IMR-90 (cell line): Measurements from ENCODE around the gene NEURL4. TPM values are rescaled to one million over a fixed set of nuclear protein-coding genes. Genes with fewer than 3 reads are reported as not detected.

Experiments
- ATAC-seq: fragments of 200-7000 bp; cut with Tn5 transposase; 2 replicates; pipeline ENCODE4 v1.9.1; 2020; ENCODE audit warnings: low read depth, mild to moderate bottlenecking, moderate library complexity
- BruUV-seq: library from RNA; stranded (reverse); fragments of 400-500 nt; replicated peaks from 2 replicates; lab custom pipeline; 2021; lab: Mats Ljungman, UMichigan
- CTCF ChIA-PET: fragments of 300-600 bp; formaldehyde crosslinking; extraction: SDS; loops from one replicate; lab custom pipeline; 2021; ENCODE audit warnings: antibody characterized with exemption; lab: Yijun Ruan, JAX
- POLR2A ChIA-PET: fragments of 300-600 bp; sonication (Branson Sonifier 250); formaldehyde crosslinking; loops from one replicate; lab custom pipeline; 2022; ENCODE audit warnings: antibody characterized with exemption; ENCODE audit not compliant: unreplicated experiment; lab: Charles Lee
- DNase-seq: peaks from one replicate; pipeline ENCODE4 v3.0.0; 2013
- H2AFZ ChIP-seq: replicated peaks from 2 replicates; pipeline ENCODE3; 2013; ENCODE audit warnings: low read length, mild to moderate bottlenecking; ENCODE audit not compliant: poor library complexity
- H2AK5ac ChIP-seq: 2 replicates; pipeline ENCODE4 v1.6.1; 2013; ENCODE audit warnings: low read depth, low read length, inconsistent platforms
- H2AK9ac ChIP-seq: replicated peaks from 2 replicates; pipeline ENCODE3; 2013; ENCODE audit warnings: mild to moderate bottlenecking, low read depth, low read length, moderate library complexity; ENCODE audit not compliant: poor library complexity
- H2BK120ac ChIP-seq: 2 replicates; pipeline ENCODE4 v1.6.1; 2013; ENCODE audit warnings: low read depth, low read length, inconsistent platforms
- H2BK15ac ChIP-seq: 3 replicates; pipeline ENCODE4 v1.6.1; 2013; ENCODE audit warnings: low read depth, low read length, inconsistent platforms
- H2BK20ac ChIP-seq: 2 replicates; pipeline ENCODE4 v1.6.1; 2013; ENCODE audit warnings: low read depth, mild to moderate bottlenecking, inconsistent platforms, low read length, moderate library complexity
- H2BK5ac ChIP-seq: 2 replicates; pipeline ENCODE4 v1.6.1; 2013; ENCODE audit warnings: mild to moderate bottlenecking, low read depth, low read length, inconsistent platforms; ENCODE audit not compliant: poor library complexity, severe bottlenecking
- H3K14ac ChIP-seq: replicated peaks from 2 replicates; pipeline ENCODE4 v1.6.1; 2013; ENCODE audit warnings: low read depth, low read length, inconsistent platforms
- H3K18ac ChIP-seq: 2 replicates; pipeline ENCODE4 v1.6.1; 2013; ENCODE audit warnings: low read depth, low read length, control low read depth
- H3K23ac ChIP-seq: 2 replicates; pipeline ENCODE4 v1.6.1; 2013; ENCODE audit warnings: low read depth, low read length, inconsistent platforms
- H3K27ac ChIP-seq: 2 replicates; pipeline ENCODE4 v1.5.1; 2013; ENCODE audit warnings: mild to moderate bottlenecking, control low read depth, low read length; ENCODE audit not compliant: insufficient read depth
- H3K27me3 ChIP-seq: 2 replicates; pipeline ENCODE4 v1.6.1; 2013; ENCODE audit warnings: low read length; ENCODE audit not compliant: control insufficient read depth, insufficient read depth
- H3K36me3 ChIP-seq: 2 replicates; pipeline ENCODE4 v1.6.1; 2013; ENCODE audit warnings: low read length, mixed read lengths; ENCODE audit not compliant: control insufficient read depth, insufficient read depth
- H3K4ac ChIP-seq: 2 replicates; pipeline ENCODE4 v1.6.1; 2013; ENCODE audit warnings: low read depth, low read length, inconsistent platforms
- H3K4me1 ChIP-seq: 2 replicates; pipeline ENCODE4 v1.6.1; 2013; ENCODE audit warnings: low read length, mixed read lengths; ENCODE audit not compliant: control insufficient read depth, insufficient read depth
- H3K4me2 ChIP-seq: 2 replicates; pipeline ENCODE4 v1.6.1; 2013; ENCODE audit warnings: low read depth, mild to moderate bottlenecking, control low read depth, low read length, moderate library complexity
- H3K4me3 ChIP-seq: 2 replicates; pipeline ENCODE4 v1.5.1; 2013; ENCODE audit warnings: low read depth, mild to moderate bottlenecking, control low read depth, low read length, moderate library complexity; ENCODE audit not compliant: insufficient read depth
- H3K56ac ChIP-seq: 2 replicates; pipeline ENCODE4 v1.6.1; 2013; ENCODE audit warnings: low read length, inconsistent platforms; ENCODE audit not compliant: insufficient read depth; ENCODE audit errors: extremely low read depth
- H3K79me1 ChIP-seq, 2 experiments: 2 replicates each; pipeline ENCODE4 v1.6.1; 2013; ENCODE audit warnings: low read length in 2 of 2, inconsistent platforms in 1 of 2, low read depth in 1 of 2
- H3K9ac ChIP-seq: 2 replicates; pipeline ENCODE4 v1.6.1; 2013; ENCODE audit warnings: low read depth, low read length, control low read depth
- H3K9me1 ChIP-seq: 2 replicates; pipeline ENCODE4 v1.6.1; 2013; ENCODE audit warnings: low read length, inconsistent platforms; ENCODE audit not compliant: insufficient read depth
- H3K9me3 ChIP-seq: 2 replicates; pipeline ENCODE4 v1.6.1; 2013; ENCODE audit warnings: low read length; ENCODE audit not compliant: control insufficient read depth, insufficient read depth
- H4K20me1 ChIP-seq: 2 replicates; pipeline ENCODE4 v1.6.1; 2013; ENCODE audit warnings: low read length, inconsistent platforms; ENCODE audit not compliant: insufficient read depth
- H4K5ac ChIP-seq: 2 replicates; pipeline ENCODE4 v1.6.1; 2013; ENCODE audit warnings: mild to moderate bottlenecking, low read depth, low read length, control low read depth
- H4K8ac ChIP-seq, 2 experiments: 2 replicates each; pipeline ENCODE4 v1.6.1; 2013; ENCODE audit warnings: low read depth in 2 of 2, low read length in 2 of 2, control low read depth in 1 of 2, inconsistent platforms in 1 of 2
- H4K91ac ChIP-seq: 2 replicates; pipeline ENCODE4 v1.6.1; 2013; ENCODE audit warnings: low read depth, low read length, inconsistent platforms; ENCODE audit not compliant: insufficient read depth
- CEBPB ChIP-seq: IDR thresholded peaks from 2 replicates; pipeline ENCODE4 v1.6.1; 2012; ENCODE audit warnings: low read depth, low read length, improper control_type of control experiment
- MAZ ChIP-seq: IDR thresholded peaks from 2 replicates; pipeline ENCODE4 v1.6.1; 2012; ENCODE audit warnings: low read depth, mild to moderate bottlenecking, low read length, improper control_type of control experiment, moderate library complexity, borderline replicate concordance
- MXI1 ChIP-seq: IDR thresholded peaks from 2 replicates; pipeline ENCODE4 v1.6.1; 2012; ENCODE audit warnings: low read depth, mild to moderate bottlenecking, low read length, moderate library complexity, borderline replicate concordance
- NFE2L2 ChIP-seq: fragments of 150-350 bp; IDR thresholded peaks from 2 replicates; pipeline ENCODE4 v1.6.1; 2016; ENCODE audit warnings: low read depth, mild to moderate bottlenecking, low read length
- POLR2A ChIP-seq: IDR thresholded peaks from 2 replicates; pipeline ENCODE4 v1.6.1; 2012; ENCODE audit warnings: mild to moderate bottlenecking, low read depth, low read length
- RAD21 ChIP-seq: IDR thresholded peaks from 2 replicates; pipeline ENCODE4 v1.6.1; 2012; ENCODE audit warnings: low read length, improper control_type of control experiment
- SMC3 ChIP-seq: fragments of 150-350 bp; IDR thresholded peaks from 2 replicates; pipeline ENCODE4 v1.6.1; 2016; ENCODE audit warnings: low read depth, mild to moderate bottlenecking, antibody characterized with exemption, low read length, moderate library complexity
- WGBS, 2 experiments: methylation state at CpG; one replicate each; pipeline versions ENCODE4 v1.1.5 to v1.1.7; 2013; ENCODE audit warnings: missing lambda C conversion rate in 2 of 2; ENCODE audit not compliant: insufficient read length in 1 of 2; ENCODE audit errors: extremely low coverage in 2 of 2; 5-methylcytosine and 5-hydroxymethylcytosine counted together
- dilution Hi-C: fragments of 300-500 bp; cut with HindIII; formaldehyde crosslinking; loops from one replicate; pipeline ENCODE4 v1.14.3; 2018; ENCODE audit warnings: low sequenced_read_pairs; ENCODE audit not compliant: unreplicated experiment
- in situ Hi-C: fragments of 300-500 bp; cut with MboI; formaldehyde crosslinking; loops from 3 replicates; pipeline ENCODE4 v1.14.3; 2019; ENCODE audit warnings: low sequenced_read_pairs, inconsistent platforms, mixed read lengths
- intact Hi-C: fragments of 100-400 bp; cut with micrococcal nuclease; formaldehyde crosslinking; loops from 2 replicates; pipeline ENCODE4 v1.10.0; 2022
- polyA plus RNA-seq, 3 experiments: library from polyadenylated mRNA; depleted of rRNA; stranded (reverse); fragments of >200 nt; gene quantifications; 2 replicates each; pipeline ENCODE4 v1.2.3, GENCODE V29; 2012; ENCODE audit warnings: low replicate concordance in 1 of 3
- total RNA-seq: library from RNA; depleted of rRNA; stranded (reverse); fragments of >200 nt; gene quantifications from 2 replicates; pipeline ENCODE4 v1.2.3, GENCODE V29; 2012
- TF ChIP-seq, protein P1 (sequence below): fragments of 150-350 bp; IDR thresholded peaks from 2 replicates; pipeline ENCODE4 v1.6.1; 2016; ENCODE audit warnings: low read depth, mild to moderate bottlenecking, low read length, moderate library complexity, borderline replicate concordance
- TF ChIP-seq, protein P2 (sequence below): fragments of 150-350 bp; IDR thresholded peaks from 2 replicates; pipeline ENCODE4 v1.6.1; 2017; ENCODE audit warnings: mild to moderate bottlenecking, antibody characterized with exemption, low read length, low read depth

Gene NEURL4
- total and polyA plus RNA-seq, 2 of the 4 experiments (the other 2 are of a cell fraction) = 8.4 to 23.3 TPM

DNA sequence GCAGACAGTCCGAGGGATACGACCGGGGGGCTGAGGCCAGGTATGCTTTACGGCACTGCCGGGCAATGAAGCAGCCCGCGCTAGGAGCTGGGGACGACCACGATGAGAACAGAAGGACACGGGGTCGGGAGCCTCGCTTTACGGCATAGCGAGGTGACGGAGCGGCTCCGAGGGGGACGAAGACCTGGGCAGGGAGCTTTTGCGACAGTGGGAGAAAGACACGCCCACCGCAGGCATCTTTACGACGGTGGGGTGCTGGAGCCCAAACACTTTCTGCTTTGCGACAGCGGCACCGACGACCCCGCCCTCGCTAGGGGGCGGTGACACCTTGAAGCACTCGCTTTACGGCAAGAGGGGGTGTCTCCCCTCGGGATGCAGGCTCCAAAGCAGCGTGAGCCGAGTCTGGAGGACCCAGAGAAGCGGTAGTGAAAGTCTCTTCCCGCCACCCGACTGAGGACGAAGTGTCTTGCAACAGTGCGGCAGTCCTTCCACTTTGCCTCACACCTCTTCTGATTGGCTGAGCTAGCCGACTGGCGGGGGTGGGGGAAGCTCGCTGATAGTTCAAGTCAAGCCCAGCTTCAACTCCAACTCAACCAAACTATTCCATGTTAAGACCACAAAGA lies 350 bp upstream of the NEURL4 start:
- H3K4ac ChIP-seq = peak overlapping the region; percentile 53
- peak overlapping the region; percentile 56 for H3K56ac ChIP-seq
- H3K18ac ChIP-seq = peak overlapping the region; percentile 11; the same call in 1 of the 2 replicates
- peak overlapping the region; percentile 32 for H4K5ac ChIP-seq
- H3K27me3 ChIP-seq = peaks cover 2% of the 10 kb centered on the region
- peaks cover 14% of the 10 kb centered on the region for H3K36me3 ChIP-seq
- no peak overlapping the region for H2BK20ac ChIP-seq
- peak overlapping the region; percentile 61 for H3K14ac ChIP-seq
- peak overlapping the region; percentile 78 for H2AK5ac ChIP-seq
- H2AK9ac ChIP-seq = peak overlapping the region; percentile 91
- no peaks in the 10 kb centered on the region for H3K9me3 ChIP-seq
- peak overlapping the region; percentile 97 for H2AFZ ChIP-seq
- peaks cover 4% of the 10 kb centered on the region; the same call in 1 of the 2 replicates for H4K20me1 ChIP-seq
- H2BK15ac ChIP-seq = no peak overlapping the region
- peak overlapping the region; percentile 76 for H4K91ac ChIP-seq
- peak overlapping the region; percentile 86 for H3K4me3 ChIP-seq
- H3K9me1 ChIP-seq = peaks cover 6% of the 10 kb centered on the region; the same call in 1 of the 2 replicates
- in situ Hi-C loops (no loop called here), dilution Hi-C loops (no loop called here), intact Hi-C loops (loop anchor here (10.0 kb wide), 1 partner anchor 235 kb away; the partner anchor contains the start of gene SENP3)
- H3K79me1 ChIP-seq = peaks cover 10 to 24% of the 10 kb centered on the region in 2 experiments; a peak in 3 of 4 replicates
- peak; percentile 83 for ATAC-seq
- H2BK5ac ChIP-seq = peak overlapping the region; percentile 88
- POLR2A ChIA-PET = no interaction called here
- H3K4me1 ChIP-seq = peaks cover 5% of the 10 kb centered on the region; the same call in 1 of the 2 replicates
- peak overlapping the region; percentile 71 for H2BK120ac ChIP-seq
- BruUV-seq = no TSS peak
- H3K9ac ChIP-seq = peak overlapping the region; percentile 71
- peak overlapping the region; percentile 11 to 89; a peak in 3 of 4 replicates for H4K8ac ChIP-seq
- H3K27ac ChIP-seq = peak overlapping the region; percentile 79
- CTCF ChIA-PET = no interaction called here
- peak; percentile 73 for TF ChIP-seq MAZ
- no peak for TF ChIP-seq RAD21
- TF ChIP-seq, protein P1, sequence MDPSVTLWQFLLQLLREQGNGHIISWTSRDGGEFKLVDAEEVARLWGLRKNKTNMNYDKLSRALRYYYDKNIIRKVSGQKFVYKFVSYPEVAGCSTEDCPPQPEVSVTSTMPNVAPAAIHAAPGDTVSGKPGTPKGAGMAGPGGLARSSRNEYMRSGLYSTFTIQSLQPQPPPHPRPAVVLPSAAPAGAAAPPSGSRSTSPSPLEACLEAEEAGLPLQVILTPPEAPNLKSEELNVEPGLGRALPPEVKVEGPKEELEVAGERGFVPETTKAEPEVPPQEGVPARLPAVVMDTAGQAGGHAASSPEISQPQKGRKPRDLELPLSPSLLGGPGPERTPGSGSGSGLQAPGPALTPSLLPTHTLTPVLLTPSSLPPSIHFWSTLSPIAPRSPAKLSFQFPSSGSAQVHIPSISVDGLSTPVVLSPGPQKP = no peak
- no peak for TF ChIP-seq SMC3
- peak; percentile 60 for TF ChIP-seq MXI1
- TF ChIP-seq NFE2L2 = no peak
- TF ChIP-seq, protein P2, sequence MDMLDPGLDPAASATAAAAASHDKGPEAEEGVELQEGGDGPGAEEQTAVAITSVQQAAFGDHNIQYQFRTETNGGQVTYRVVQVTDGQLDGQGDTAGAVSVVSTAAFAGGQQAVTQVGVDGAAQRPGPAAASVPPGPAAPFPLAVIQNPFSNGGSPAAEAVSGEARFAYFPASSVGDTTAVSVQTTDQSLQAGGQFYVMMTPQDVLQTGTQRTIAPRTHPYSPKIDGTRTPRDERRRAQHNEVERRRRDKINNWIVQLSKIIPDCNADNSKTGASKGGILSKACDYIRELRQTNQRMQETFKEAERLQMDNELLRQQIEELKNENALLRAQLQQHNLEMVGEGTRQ = peak; percentile 23; the same call in 1 of the 2 replicates
- TF ChIP-seq CEBPB = 0 out of 2 replicates have a peak, but pooled peaks have one; percentile 0
- TF ChIP-seq POLR2A = no peak
- no peak overlapping the region for H3K23ac ChIP-seq
- DNase-seq = peak; percentile 99
- H3K4me2 ChIP-seq = peak overlapping the region; percentile 93
- WGBS, 2 experiments = 0% methylated on average over 10 of the region's 43 CpGs; no CpG with 5 or more reads in 1 of the 2 experiments
